Mesothelial cell of epicardium (in vitro differentiated cells): Measurements from ENCODE around the gene FBXO9. TPM values are rescaled to one million over a fixed set of nuclear protein-coding genes. Genes with fewer than 3 reads are reported as not detected.
A peak's percentile ranks its signal among the peaks of the same experiment; 100 is the strongest.

Source experiments
- DNase-seq, 2 experiments: peaks; one replicate each; pipeline ENCODE4 v3.0.0; 2021; ENCODE audit warnings: low spot score in 2 of 2; ENCODE audit not compliant: unreplicated experiment in 2 of 2
- H3K27ac Mint-ChIP-seq: 2 replicates; pipeline ENCODE4 v1.8.0; 2021; ENCODE audit warnings: mixed read lengths
- H3K27me3 Mint-ChIP-seq: 2 replicates; pipeline ENCODE4 v1.8.0; 2021; ENCODE audit warnings: low read depth, mixed read lengths
- H3K36me3 Mint-ChIP-seq: 2 replicates; pipeline ENCODE4 v1.8.0; 2021; ENCODE audit warnings: mixed read lengths
- H3K4me1 Mint-ChIP-seq: 2 replicates; pipeline ENCODE4 v1.8.0; 2021; ENCODE audit warnings: mixed read lengths
- H3K4me3 Mint-ChIP-seq: 2 replicates; pipeline ENCODE4 v1.8.0; 2021; ENCODE audit warnings: mild to moderate bottlenecking, moderate library complexity, mixed read lengths
- H3K9me3 Mint-ChIP-seq: 2 replicates; pipeline ENCODE4 v1.8.0; 2021; ENCODE audit warnings: mixed read lengths
- CTCF ChIP-seq: fragments of 200-600 bp; sonication (generic); IDR thresholded peaks from one replicate; pipeline ENCODE4 v1.5.0; 2021; ENCODE audit warnings: antibody characterized with exemption; ENCODE audit not compliant: unreplicated experiment
- total RNA-seq: library from RNA; stranded (reverse); gene quantifications from 3 replicates; pipeline ENCODE4 v1.2.1, GENCODE V29; 2021

The FBXO9 gene
- total RNA-seq, 1 donor from 2014 or later, result 74.8 TPM

- Mint-ChIP-seq H3K27me3 (no peaks in the 10 kb centered on the region), H3K36me3 (peaks cover 2% of the 10 kb centered on the region), H3K4me1 (peaks cover 16% of the 10 kb centered on the region), H3K9me3 (peaks cover 9% of the 10 kb centered on the region), H3K4me3 (no peak overlapping the region), H3K27ac (peak overlapping the region; percentile 15)
- no peak for DNase-seq
- TF ChIP-seq CTCF, result no peak
Observed at GRCh38 chr6:53113742-53114141, 48.5 kb downstream of the FBXO9 start.

DNA sequence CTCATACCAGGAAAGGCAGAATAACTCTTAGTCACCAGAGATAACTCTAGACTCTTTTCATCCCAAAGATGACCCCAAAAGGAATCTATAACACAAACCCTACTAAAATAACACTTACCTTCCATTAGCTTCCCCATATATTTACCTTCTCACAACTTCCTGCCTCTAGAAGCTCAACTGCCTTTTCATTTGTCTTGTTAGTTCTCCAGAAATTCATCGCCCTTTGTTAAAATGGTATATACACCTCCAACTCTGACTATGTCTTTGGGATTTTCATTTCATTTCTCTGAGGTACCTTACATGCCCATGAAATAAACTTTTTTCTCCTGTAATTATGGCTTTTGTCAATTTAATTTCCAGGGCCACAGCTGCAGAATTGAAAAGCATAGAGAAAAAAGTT is 49.9 kb downstream of the FBXO9 start:
- Mint-ChIP-seq H3K36me3 (peaks cover 2% of the 10 kb centered on the region), H3K9me3 (peaks cover 9% of the 10 kb centered on the region), H3K27ac (no peak overlapping the region), H3K4me3 (no peak overlapping the region), H3K4me1 (peaks cover 16% of the 10 kb centered on the region), H3K27me3 (no peaks in the 10 kb centered on the region)
- no peak for TF ChIP-seq CTCF
- DNase-seq, result no peak

GRCh38 chr6:53115741-53116140 is 50.5 kb downstream of the FBXO9 start:
- no peak for DNase-seq
- Mint-ChIP-seq H3K4me1 (peaks cover 16% of the 10 kb centered on the region), H3K9me3 (peaks cover 9% of the 10 kb centered on the region), H3K4me3 (no peak overlapping the region), H3K27ac (no peak overlapping the region), H3K36me3 (peaks cover 2% of the 10 kb centered on the region), H3K27me3 (no peaks in the 10 kb centered on the region)
- no peak for TF ChIP-seq CTCF

GRCh38 chr6:53119349-53119748 is 54.1 kb downstream of the FBXO9 start:
- Mint-ChIP-seq H3K4me1 (no peaks in the 10 kb centered on the region), H3K27me3 (no peaks in the 10 kb centered on the region), H3K36me3 (peaks cover 2% of the 10 kb centered on the region), H3K27ac (no peak overlapping the region), H3K4me3 (no peak overlapping the region), H3K9me3 (peaks cover 9% of the 10 kb centered on the region)
- DNase-seq, result no peak
- no peak for TF ChIP-seq CTCF

GRCh38 chr6:53119772-53120409 is 54.7 kb downstream of the FBXO9 start:
- no peak overlapping the region for H3K4me3 Mint-ChIP-seq
- H3K4me1 Mint-ChIP-seq, result no peaks in the 10 kb centered on the region
- H3K27ac Mint-ChIP-seq, result no peak overlapping the region
- DNase-seq, result no peak
- H3K9me3 Mint-ChIP-seq, result peaks cover 9% of the 10 kb centered on the region
- TF ChIP-seq CTCF, result no peak
- H3K36me3 Mint-ChIP-seq, result peaks cover 2% of the 10 kb centered on the region
- no peaks in the 10 kb centered on the region for H3K27me3 Mint-ChIP-seq
